Measurements from ENCODE around the gene BTBD16. TPM values are rescaled to one million over a fixed set of nuclear protein-coding genes. Genes with fewer than 3 reads are reported as not detected.

The BTBD16 gene
- 1 to 10 TPM in 1 of 2 donors, under 1 TPM in 1; 0.42 to 1.4 TPM for total RNA-seq
- 1 to 10 TPM; 2.3 to 2.8 TPM for polyA plus RNA-seq

DNA sequence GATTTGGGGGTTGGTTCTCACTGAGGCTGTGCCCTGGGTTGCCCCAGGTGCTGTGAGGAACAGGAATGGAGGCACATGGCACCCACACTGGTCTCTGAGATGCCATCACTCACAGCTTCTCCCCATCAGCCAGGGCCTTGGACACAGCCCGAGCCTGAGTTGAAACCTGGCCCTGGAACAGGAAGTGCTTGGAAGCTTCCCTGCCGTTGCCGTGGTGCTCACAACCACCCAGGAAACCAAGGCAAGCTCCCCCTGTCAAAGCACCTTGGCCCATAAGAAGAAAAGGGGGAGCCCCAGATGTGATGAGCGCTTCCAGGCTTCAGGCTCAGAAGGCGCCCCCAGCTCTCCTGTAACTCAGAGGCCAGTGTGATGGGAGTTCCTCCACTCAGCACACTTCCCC lies at the start of gene BTBD16:
Gene BTBD16 (plus strand): TSS at position 221 of the 400 bp plus-strand sequence. CDS start 3,786 bp downstream, outside the sequence.
- Histone ChIP-seq H3K4me3 (ENCODE audit: low read depth in 1 of 3, low read length in 3 of 3) (no peak within 1 kb of the TSS), H3K27ac (ENCODE audit: low read depth in 1 of 2, low read length in 2 of 2) (no peak within 1 kb of the TSS), H3K4me1 (ENCODE audit: control insufficient read depth in 4 of 4, insufficient read depth in 4 of 4, low read length in 3 of 4) (no peaks in the 10 kb centered on the region), H3K36me3 (ENCODE audit: control insufficient read depth in 4 of 4, insufficient read depth in 3 of 4, low read depth in 1 of 4, low read length in 3 of 4) (no peaks in the 10 kb centered on the region), H3K9ac (ENCODE audit: low read depth in 1 of 2, low read length in 2 of 2) (no peak within 1 kb of the TSS), H3K27me3 (ENCODE audit: control insufficient read depth in 4 of 4, insufficient read depth in 4 of 4, low read length in 3 of 4) (no peaks in the 10 kb centered on the region), H3K9me3 (ENCODE audit: control insufficient read depth in 4 of 4, low read length in 3 of 4) (no peaks in the 10 kb centered on the region)
- DNase-seq (ENCODE audit: low spot score): no peak
- WGBS: 68% methylated on average over 5 of the region's 5 CpGs
- TF ChIP-seq CTCF (IDR thresholded peaks at IDR 0.05; ENCODE audit: low read depth, low read length, missing input control) (no peak), NR2F2 (IDR thresholded peaks at IDR 0.05) (no peak), ATF3 (IDR thresholded peaks at IDR 0.05) (no peak), FOXA1 (IDR thresholded peaks at IDR 0.05) (no peak), REST (IDR thresholded peaks at IDR 0.05) (no peak), RAD21 (IDR thresholded peaks at IDR 0.05) (no peak), GABPA (IDR thresholded peaks at IDR 0.05 in 1 of 2, conservative IDR thresholded peaks at IDR 0.05 in 1 of 2) (no peak)
- TF ChIP-seq, protein P1, sequence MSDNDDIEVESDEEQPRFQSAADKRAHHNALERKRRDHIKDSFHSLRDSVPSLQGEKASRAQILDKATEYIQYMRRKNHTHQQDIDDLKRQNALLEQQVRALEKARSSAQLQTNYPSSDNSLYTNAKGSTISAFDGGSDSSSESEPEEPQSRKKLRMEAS (IDR thresholded peaks at IDR 0.05): no peak
- TF ChIP-seq, protein P2, sequence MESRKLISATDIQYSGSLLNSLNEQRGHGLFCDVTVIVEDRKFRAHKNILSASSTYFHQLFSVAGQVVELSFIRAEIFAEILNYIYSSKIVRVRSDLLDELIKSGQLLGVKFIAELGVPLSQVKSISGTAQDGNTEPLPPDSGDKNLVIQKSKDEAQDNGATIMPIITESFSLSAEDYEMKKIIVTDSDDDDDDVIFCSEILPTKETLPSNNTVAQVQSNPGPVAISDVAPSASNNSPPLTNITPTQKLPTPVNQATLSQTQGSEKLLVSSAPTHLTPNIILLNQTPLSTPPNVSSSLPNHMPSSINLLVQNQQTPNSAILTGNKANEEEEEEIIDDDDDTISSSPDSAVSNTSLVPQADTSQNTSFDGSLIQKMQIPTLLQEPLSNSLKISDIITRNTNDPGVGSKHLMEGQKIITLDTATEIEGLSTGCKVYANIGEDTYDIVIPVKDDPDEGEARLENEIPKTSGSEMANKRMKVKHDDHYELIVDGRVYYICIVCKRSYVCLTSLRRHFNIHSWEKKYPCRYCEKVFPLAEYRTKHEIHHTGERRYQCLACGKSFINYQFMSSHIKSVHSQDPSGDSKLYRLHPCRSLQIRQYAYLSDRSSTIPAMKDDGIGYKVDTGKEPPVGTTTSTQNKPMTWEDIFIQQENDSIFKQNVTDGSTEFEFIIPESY (IDR thresholded peaks at IDR 0.05): no peak

DNA sequence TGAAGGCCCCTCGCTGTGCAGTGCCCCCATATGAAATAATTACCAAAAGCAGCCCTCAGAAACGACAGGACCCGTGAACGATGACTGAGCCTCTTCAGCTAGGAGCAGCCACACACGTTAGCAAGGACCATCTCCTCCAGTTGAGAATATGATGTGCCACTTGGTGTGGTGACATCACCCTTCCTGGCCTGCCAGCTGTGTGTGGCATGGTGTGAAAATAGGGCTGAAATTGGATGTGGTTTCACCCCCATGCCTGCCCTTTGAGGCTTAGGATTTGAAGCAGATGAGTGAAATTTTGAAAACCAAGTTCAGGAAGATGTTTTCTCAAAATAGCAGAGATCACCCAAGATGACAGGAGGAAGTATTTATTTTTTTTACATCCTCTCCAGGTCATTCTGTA lies 49.1 kb upstream of the BTBD16 start:
- Histone ChIP-seq H3K4me3 (ENCODE audit: low read depth in 1 of 3, low read length in 3 of 3) (no peak overlapping the region), H3K4me1 (ENCODE audit: control insufficient read depth in 4 of 4, insufficient read depth in 4 of 4, low read length in 3 of 4) (no peaks in the 10 kb centered on the region), H3K27me3 (ENCODE audit: control insufficient read depth in 4 of 4, insufficient read depth in 4 of 4, low read length in 3 of 4) (no peaks in the 10 kb centered on the region), H3K9me3 (ENCODE audit: control insufficient read depth in 4 of 4, low read length in 3 of 4) (no peaks in the 10 kb centered on the region), H3K36me3 (ENCODE audit: control insufficient read depth in 4 of 4, insufficient read depth in 3 of 4, low read depth in 1 of 4, low read length in 3 of 4) (peaks cover 0 to 41% (median 15%) of the 10 kb centered on the region in 4 donors), H3K27ac (ENCODE audit: low read depth in 1 of 2, low read length in 2 of 2) (no peak overlapping the region), H3K9ac (ENCODE audit: low read depth in 1 of 2, low read length in 2 of 2) (no peak overlapping the region)
- DNase-seq (ENCODE audit: low spot score): no peak
- 91% methylated on average over 5 of the region's 5 CpGs for WGBS
- TF ChIP-seq HNF4A (conservative IDR thresholded peaks at IDR 0.05): no peak
- no peak for TF ChIP-seq REST (IDR thresholded peaks at IDR 0.05)
- no peak for TF ChIP-seq RXRA (IDR thresholded peaks at IDR 0.05)
- TF ChIP-seq HNF4G (IDR thresholded peaks at IDR 0.05): no peak
- no peak for TF ChIP-seq TAF1 (conservative IDR thresholded peaks at IDR 0.05)
- TF ChIP-seq YY1 (IDR thresholded peaks at IDR 0.05): no peak
- TF ChIP-seq, protein P2 (IDR thresholded peaks at IDR 0.05): no peak
- no peak for TF ChIP-seq NR2F2 (IDR thresholded peaks at IDR 0.05)
- TF ChIP-seq SP1 (IDR thresholded peaks at IDR 0.05): no peak
- TF ChIP-seq GABPA (IDR thresholded peaks at IDR 0.05 in 1 of 2, conservative IDR thresholded peaks at IDR 0.05 in 1 of 2): no peak
- no peak for TF ChIP-seq FOXA1 (IDR thresholded peaks at IDR 0.05)
- no peak for TF ChIP-seq ATF3 (IDR thresholded peaks at IDR 0.05)
- no peak for TF ChIP-seq RAD21 (IDR thresholded peaks at IDR 0.05)
- TF ChIP-seq, protein P1 (IDR thresholded peaks at IDR 0.05): no peak
- no peak for TF ChIP-seq FOXA2 (IDR thresholded peaks at IDR 0.05)
